H9 (cell line): ENCODE measurements around the gene SATB2. TPM values are rescaled to one million over a fixed set of nuclear protein-coding genes. Genes with fewer than 3 reads are reported as not detected.

Source experiments
- DNase-seq: peaks from one replicate; pipeline ENCODE4 v3.0.0-alpha.2; 2017
- H2AFZ ChIP-seq: one replicate; pipeline ENCODE4 v1.6.1; 2013; ENCODE audit warnings: mild to moderate bottlenecking, low read length, control low read depth, moderate library complexity
- H2AK5ac ChIP-seq: 2 replicates; pipeline ENCODE4 v1.6.1; 2013; ENCODE audit warnings: low read length, control low read depth, mixed read lengths; ENCODE audit not compliant: insufficient read length
- H2BK120ac ChIP-seq: one replicate; pipeline ENCODE4 v1.6.1; 2013; ENCODE audit warnings: low read depth, mild to moderate bottlenecking, low read length, control low read depth, inconsistent platforms; ENCODE audit not compliant: poor library complexity, severe bottlenecking
- H2BK12ac ChIP-seq: 2 replicates; pipeline ENCODE4 v1.6.1; 2013; ENCODE audit warnings: low read length, control low read depth, mixed read lengths, low read depth; ENCODE audit not compliant: insufficient read length
- H2BK15ac ChIP-seq: 2 replicates; pipeline ENCODE4 v1.6.1; 2013; ENCODE audit warnings: low read depth, low read length, control low read depth
- H2BK20ac ChIP-seq: one replicate; pipeline ENCODE4 v1.6.1; 2013; ENCODE audit warnings: low read depth, mild to moderate bottlenecking, low read length, control low read depth, inconsistent platforms; ENCODE audit not compliant: poor library complexity, severe bottlenecking
- H2BK5ac ChIP-seq: 2 replicates; pipeline ENCODE4 v1.6.1; 2013; ENCODE audit warnings: low read length, control low read depth, mixed read lengths; ENCODE audit not compliant: insufficient read length
- H3K14ac ChIP-seq: 2 replicates; pipeline ENCODE4 v1.6.1; 2013; ENCODE audit warnings: low read length, control low read depth; ENCODE audit not compliant: insufficient read depth
- H3K18ac ChIP-seq: 2 replicates; pipeline ENCODE4 v1.6.1; 2013; ENCODE audit warnings: low read depth, mild to moderate bottlenecking, mixed read lengths, low read length, control low read depth; ENCODE audit not compliant: insufficient read length
- H3K23ac ChIP-seq: 2 replicates; pipeline ENCODE4 v1.6.1; 2013; ENCODE audit warnings: low read length, control low read depth, mixed read lengths, low read depth; ENCODE audit not compliant: insufficient read length
- H3K23me2 ChIP-seq: 2 replicates; pipeline ENCODE4 v1.6.1; 2013; ENCODE audit warnings: low read depth, mild to moderate bottlenecking, mixed read lengths, low read length, control low read depth; ENCODE audit not compliant: insufficient read length, poor library complexity, severe bottlenecking
- H3K27ac ChIP-seq: 2 replicates; pipeline ENCODE4 v1.5.1; 2013; ENCODE audit warnings: low read length, control low read depth, mixed read lengths, low read depth; ENCODE audit not compliant: insufficient read length
- H3K27me3 ChIP-seq: 2 replicates; pipeline ENCODE4 v1.6.1; 2013; ENCODE audit warnings: low read length, control low read depth, inconsistent platforms; ENCODE audit not compliant: insufficient read depth
- H3K4ac ChIP-seq: 2 replicates; pipeline ENCODE4 v1.6.1; 2013; ENCODE audit warnings: low read depth, mild to moderate bottlenecking, control low read depth, inconsistent platforms, low read length, moderate library complexity
- H3K4me1 ChIP-seq: 2 replicates; pipeline ENCODE4 v1.6.1; 2013; ENCODE audit warnings: low read length, control low read depth, inconsistent platforms; ENCODE audit not compliant: insufficient read depth
- H3K4me2 ChIP-seq: 2 replicates; pipeline ENCODE4 v1.6.1; 2013; ENCODE audit warnings: low read length, control low read depth, mixed read lengths; ENCODE audit not compliant: insufficient read length, insufficient read depth
- H3K56ac ChIP-seq: 2 replicates; pipeline ENCODE4 v1.6.1; 2013; ENCODE audit warnings: low read depth, mild to moderate bottlenecking, mixed read lengths, low read length, control low read depth; ENCODE audit not compliant: insufficient read length
- H3K79me1 ChIP-seq: 2 replicates; pipeline ENCODE4 v1.6.1; 2013; ENCODE audit warnings: low read depth, mild to moderate bottlenecking, moderate library complexity, low read length, control low read depth, inconsistent platforms; ENCODE audit not compliant: insufficient read depth, poor library complexity, severe bottlenecking
- H3K79me2 ChIP-seq: 2 replicates; pipeline ENCODE4 v1.6.1; 2013; ENCODE audit warnings: low read length, control low read depth, inconsistent platforms; ENCODE audit not compliant: insufficient read depth
- H3K9ac ChIP-seq: 2 replicates; pipeline ENCODE4 v1.6.1; 2013; ENCODE audit warnings: low read length, control low read depth, mixed read lengths; ENCODE audit not compliant: insufficient read length; ENCODE audit errors: extremely low read depth
- H3K9me3 ChIP-seq: one replicate; pipeline ENCODE4 v1.6.1; 2013; ENCODE audit warnings: low read depth, low read length, inconsistent platforms; ENCODE audit not compliant: control insufficient read depth
- H3T11ph ChIP-seq: one replicate; pipeline ENCODE4 v1.6.1; 2013; ENCODE audit warnings: mild to moderate bottlenecking, low read length, control low read depth, inconsistent platforms
- H4K20me1 ChIP-seq: one replicate; pipeline ENCODE4 v1.6.1; 2013; ENCODE audit not compliant: control insufficient read depth, insufficient read length, insufficient read depth
- H4K5ac ChIP-seq: 2 replicates; pipeline ENCODE4 v1.6.1; 2013; ENCODE audit warnings: low read depth, mild to moderate bottlenecking, mixed read lengths, low read length, control low read depth; ENCODE audit not compliant: insufficient read length
- H4K8ac ChIP-seq: replicated peaks from 2 replicates; pipeline ENCODE4 v1.6.1; 2013; ENCODE audit warnings: low read length, control low read depth, mixed read lengths, low read depth; ENCODE audit not compliant: insufficient read length
- H4K91ac ChIP-seq: 2 replicates; pipeline ENCODE4 v1.6.1; 2013; ENCODE audit warnings: low read depth, mild to moderate bottlenecking, moderate library complexity, mixed read lengths, low read length, control low read depth; ENCODE audit not compliant: insufficient read length
- H3K27ac Mint-ChIP-seq, 3 experiments: 2 replicates in 2 of 3; 3 replicates in 1 of 3; pipeline ENCODE4 v1.8.0; 2020 to 2021; ENCODE audit warnings: mixed read lengths in 3 of 3, mild to moderate bottlenecking in 1 of 3, moderate library complexity in 1 of 3
- H3K27me3 Mint-ChIP-seq: 2 replicates; pipeline ENCODE4 v1.8.0; 2021; ENCODE audit warnings: low read depth, mild to moderate bottlenecking, moderate library complexity, mixed read lengths
- H3K36me3 Mint-ChIP-seq, 3 experiments: 2 replicates in 2 of 3; 3 replicates in 1 of 3; pipeline ENCODE4 v1.8.0; 2020 to 2021; ENCODE audit warnings: low read depth in 3 of 3, mixed read lengths in 3 of 3; ENCODE audit not compliant: insufficient read depth in 1 of 3
- H3K4me1 Mint-ChIP-seq, 2 experiments: 2 replicates each; pipeline ENCODE4 v1.8.0; 2020; ENCODE audit warnings: mixed read lengths in 2 of 2
- H3K4me3 Mint-ChIP-seq, 2 experiments: 2 replicates in 1 of 2; 3 replicates in 1 of 2; pipeline ENCODE4 v1.8.0; 2020 to 2021; ENCODE audit warnings: mild to moderate bottlenecking in 2 of 2, mixed read lengths in 2 of 2, moderate library complexity in 1 of 2
- H3K9me3 Mint-ChIP-seq, 2 experiments: 2 replicates in 1 of 2; 3 replicates in 1 of 2; pipeline ENCODE4 v1.8.0; 2020; ENCODE audit warnings: mild to moderate bottlenecking in 2 of 2, mixed read lengths in 2 of 2, moderate library complexity in 1 of 2
- CTCF ChIP-seq: fragments of 200-600 bp; sonication (generic); conservative IDR thresholded peaks from 3 replicates; pipeline ENCODE4 v1.8.0; 2021; ENCODE audit warnings: antibody characterized with exemption, mild to moderate bottlenecking
- WGBS: extraction: QIAGEN DNeasy Blood & Tissue Kit; methylation state at CpG from one replicate; pipeline ENCODE4 v1.1.7; 2013; ENCODE audit warnings: missing lambda C conversion rate, low lambda C conversion rate, mixed read lengths; ENCODE audit not compliant: insufficient read length; ENCODE audit errors: extremely low coverage; 5-methylcytosine and 5-hydroxymethylcytosine counted together
- total RNA-seq: library from RNA; stranded (reverse); gene quantifications from 2 replicates; pipeline ENCODE4 v1.2.1, GENCODE V29; 2021

Gene SATB2
- total RNA-seq, 1 experiment from 2014 or later, result 23.8 TPM

GRCh38 chr2:199444749-199445148, 13.0 kb downstream of the SATB2 start:
- Mint-ChIP-seq H3K27ac (no peak overlapping the region), H3K36me3 (no peaks in the 10 kb centered on the region), H3K27me3 (no peaks in the 10 kb centered on the region), H3K4me1 (peaks cover 11 to 47% of the 10 kb centered on the region in 2 experiments), H3K9me3 (no peaks in the 10 kb centered on the region), H3K4me3 (no peak overlapping the region)
- no peak overlapping the region for H2BK15ac ChIP-seq
- no peaks in the 10 kb centered on the region; the same call in 1 of the 2 replicates for H3K4me1 ChIP-seq
- H4K5ac ChIP-seq, result no peak overlapping the region
- no peak overlapping the region for H2BK20ac ChIP-seq
- no peak overlapping the region for H4K91ac ChIP-seq
- no peak overlapping the region for H3K4ac ChIP-seq
- H3K9ac ChIP-seq, result no peak overlapping the region
- no peak overlapping the region for H4K8ac ChIP-seq
- TF ChIP-seq CTCF, result no peak
- no CpG with 5 or more reads among the region's 4 CpGs for whole genome bisulfite sequencing
- no peak overlapping the region for H3K56ac ChIP-seq
- H3K14ac ChIP-seq, result no peak overlapping the region
- H3K27ac ChIP-seq, result no peak overlapping the region
- no peak overlapping the region for H2AFZ ChIP-seq
- no peak overlapping the region for H2BK12ac ChIP-seq
- H3K79me2 ChIP-seq, result no peaks in the 10 kb centered on the region
- H3K27me3 ChIP-seq, result no peaks in the 10 kb centered on the region
- H2AK5ac ChIP-seq, result no peak overlapping the region
- H3K79me1 ChIP-seq, result no peaks in the 10 kb centered on the region
- H2BK5ac ChIP-seq, result no peak overlapping the region
- no peak overlapping the region for H3T11ph ChIP-seq
- H2BK120ac ChIP-seq, result no peak overlapping the region
- no peak overlapping the region for H3K4me2 ChIP-seq
- no peaks in the 10 kb centered on the region for H3K23me2 ChIP-seq
- no peak overlapping the region for H3K23ac ChIP-seq
- no peak for DNase-seq
- H3K18ac ChIP-seq, result no peak overlapping the region
- no peaks in the 10 kb centered on the region for H3K9me3 ChIP-seq
- no peaks in the 10 kb centered on the region for H4K20me1 ChIP-seq
